K562 (cell line): Measurements from ENCODE around the gene MAGI1. TPM values are rescaled to one million over a fixed set of nuclear protein-coding genes. Genes with fewer than 3 reads are reported as not detected.

Source experiments
- ATAC-seq: fragments of 200-7000 bp; cut with Tn5 transposase; 3 replicates; pipeline ENCODE4 v1.9.1; 2020; ENCODE audit warnings: moderate library complexity
- BruUV-seq: library from RNA; stranded (reverse); fragments of 400-500 nt; replicated peaks from 2 replicates; lab custom pipeline; 2021; lab: Mats Ljungman, UMichigan
- CTCF ChIA-PET: fragments of 300-600 bp; formaldehyde crosslinking; extraction: SDS; loops from one replicate; lab custom pipeline; 2021; ENCODE audit warnings: low intra/inter-chr PET ratio; lab: Yijun Ruan, JAX
- POLR2A ChIA-PET: fragments of 300-600, 350-650 bp; sonication (Branson Sonifier 250); formaldehyde crosslinking; extraction: SDS; loops from one replicate; lab custom pipeline; 2021; ENCODE audit warnings: antibody characterized with exemption, inconsistent platforms; lab: Yijun Ruan, JAX
- DNase-seq, 4 experiments: peaks; one replicate each; pipeline versions ENCODE4 v3.0.0 to v3.0.0-alpha.2; 2011 to 2018; ENCODE audit warnings: low spot score in 3 of 4, mixed read lengths in 3 of 4; ENCODE audit errors: extremely low read depth in 1 of 4
- FAIRE-seq: peaks from 2 replicates; lab custom pipeline; 2011; peaks lifted over from hg19 to GRCh38; lab: Jason Lieb, UNC
- H2AFZ ChIP-seq: 2 replicates; pipeline ENCODE4 v1.6.0; 2011; ENCODE audit warnings: low read depth, low read length, control low read depth, inconsistent platforms
- H3K27ac ChIP-seq: fragments of 200-600 bp; 3 replicates; pipeline ENCODE4 v1.8.0; 2011; ENCODE audit warnings: low read depth, mild to moderate bottlenecking, control low read depth, inconsistent platforms, low read length, moderate library complexity, mixed read lengths; ENCODE audit errors: extremely low read depth
- H3K27me3 ChIP-seq, 2 experiments: fragments of 300-600 bp in 1 of 2; 2 replicates in 1 of 2; 3 replicates in 1 of 2; pipeline versions ENCODE4 v1.6.0 to v1.8.0; 2011; ENCODE audit warnings: inconsistent platforms in 2 of 2, low read length in 2 of 2, mild to moderate bottlenecking in 1 of 2, mixed read lengths in 1 of 2, moderate library complexity in 1 of 2; ENCODE audit not compliant: control insufficient read depth in 2 of 2, insufficient read depth in 2 of 2
- H3K36me3 ChIP-seq: fragments of 300-600 bp; 3 replicates; pipeline ENCODE4 v1.8.0; 2011; ENCODE audit warnings: mild to moderate bottlenecking, low read length, inconsistent platforms; ENCODE audit not compliant: control insufficient read depth, insufficient read depth
- H3K4me1 ChIP-seq, 2 experiments: fragments of 200-600 bp in 1 of 2; replicated peaks in 1 of 2; 2 replicates in 1 of 2; 3 replicates in 1 of 2; pipeline versions ENCODE4 v1.5.1 to v1.8.0; 2011; ENCODE audit warnings: inconsistent platforms in 2 of 2, low read length in 2 of 2, mild to moderate bottlenecking in 1 of 2, mixed read lengths in 1 of 2, moderate library complexity in 1 of 2; ENCODE audit not compliant: control insufficient read depth in 2 of 2, insufficient read depth in 2 of 2
- H3K4me2 ChIP-seq: 2 replicates; pipeline ENCODE4 v1.6.1; 2011; ENCODE audit warnings: low read length, control low read depth, inconsistent platforms, mixed read lengths; ENCODE audit not compliant: insufficient read depth
- H3K4me3 ChIP-seq: fragments of 200-600 bp; sonication (generic), shearing (Covaris generic); 2 replicates; pipeline ENCODE4 v1.5.1; 2016; ENCODE audit warnings: control low read depth, inconsistent platforms
- H3K79me2 ChIP-seq: fragments of 200-600 bp; 3 replicates; pipeline ENCODE4 v1.8.0; 2011; ENCODE audit warnings: low read length, inconsistent platforms; ENCODE audit not compliant: control insufficient read depth, insufficient read depth
- H3K9ac ChIP-seq, 2 experiments: 2 replicates each; pipeline versions ENCODE4 v1.6.0 to v1.6.1; 2011; ENCODE audit warnings: low read depth in 2 of 2, low read length in 2 of 2, control low read depth in 1 of 2, inconsistent platforms in 1 of 2, mild to moderate bottlenecking in 1 of 2, mixed read lengths in 1 of 2; ENCODE audit not compliant: insufficient read depth in 1 of 2
- H3K9me1 ChIP-seq: one replicate; pipeline ENCODE4 v1.6.0; 2011; ENCODE audit warnings: inconsistent platforms, mild to moderate bottlenecking, low read length, moderate library complexity; ENCODE audit not compliant: control insufficient read depth, insufficient read depth
- H3K9me3 ChIP-seq: replicated peaks from 2 replicates; pipeline ENCODE4 v1.5.1; 2011; ENCODE audit warnings: low read depth, low read length, inconsistent platforms; ENCODE audit not compliant: control insufficient read depth, insufficient read depth
- H4K20me1 ChIP-seq: replicated peaks from 2 replicates; pipeline ENCODE4 v1.6.1; 2011; ENCODE audit warnings: low read length, inconsistent platforms, mixed read lengths; ENCODE audit not compliant: control insufficient read depth, insufficient read depth
- ARID4B ChIP-seq: sonication (generic); formaldehyde crosslinking; IDR thresholded peaks from 2 replicates; pipeline ENCODE4 v1.8.0; 2022; ENCODE audit warnings: mild to moderate bottlenecking, missing genetic modification reagents
- CREB1 ChIP-seq, 2 experiments: sonication (generic) in 1 of 2; formaldehyde crosslinking in 1 of 2; IDR thresholded peaks; 2 replicates each; pipeline versions ENCODE4 v1.6.1 to v1.8.0; 2012 to 2022; ENCODE audit warnings: inconsistent platforms in 1 of 2, mild to moderate bottlenecking in 1 of 2, missing genetic modification reagents in 1 of 2, moderate library complexity in 1 of 2
- E2F1 ChIP-seq: sonication (generic); formaldehyde crosslinking; IDR thresholded peaks from 2 replicates; pipeline ENCODE4 v1.8.1; 2023; ENCODE audit warnings: mild to moderate bottlenecking, missing genetic modification reagents, moderate library complexity
- GABPB1 ChIP-seq: sonication (generic); formaldehyde crosslinking; IDR thresholded peaks from 2 replicates; pipeline ENCODE4 v1.8.0; 2022; ENCODE audit warnings: mild to moderate bottlenecking, missing genetic modification reagents
- IRF1 ChIP-seq: sonication (generic); formaldehyde crosslinking; IDR thresholded peaks from 2 replicates; pipeline ENCODE4 v1.8.0; 2022; ENCODE audit warnings: missing genetic modification reagents, mild to moderate bottlenecking, borderline replicate concordance
- MCM7 ChIP-seq, 2 experiments: fragments of 450-650 bp; IDR thresholded peaks; 2 replicates each; pipeline ENCODE4 v1.6.1; 2016 to 2018
- MITF ChIP-seq: IDR thresholded peaks from 2 replicates; pipeline ENCODE4 v1.6.1; 2014; ENCODE audit warnings: antibody characterized with exemption
- PREB ChIP-seq: sonication (generic); formaldehyde crosslinking; IDR thresholded peaks from 2 replicates; pipeline ENCODE4 v1.8.1; 2023; ENCODE audit warnings: mild to moderate bottlenecking, missing genetic modification reagents
- TARDBP ChIP-seq: fragments of 450-650 bp; IDR thresholded peaks from 2 replicates; pipeline ENCODE4 v1.6.1; 2016
- TEAD1 ChIP-seq, 2 experiments: fragments of 450-650 bp in 1 of 2; sonication (generic) in 1 of 2; formaldehyde crosslinking; IDR thresholded peaks; 2 replicates each; pipeline versions ENCODE4 v1.4.0 to v1.8.0; 2020 to 2022; ENCODE audit warnings: mild to moderate bottlenecking in 2 of 2, missing genetic modification reagents in 1 of 2
- ZFP1 ChIP-seq: fragments of 450-650 bp; formaldehyde crosslinking; IDR thresholded peaks from 2 replicates; pipeline ENCODE4 v1.4.0; 2020; ENCODE audit warnings: mild to moderate bottlenecking, mixed read lengths
- ZNF347 ChIP-seq: fragments of 450-650 bp; formaldehyde crosslinking; IDR thresholded peaks from 2 replicates; pipeline ENCODE4 v1.4.0; 2020; ENCODE audit warnings: low read depth, mild to moderate bottlenecking, moderate library complexity
- ZNF76 ChIP-seq: fragments of 250-450 bp; sonication (Bioruptor Pico); IDR thresholded peaks from 2 replicates; pipeline ENCODE4 v1.4.0; 2020; ENCODE audit warnings: mild to moderate bottlenecking, moderate library complexity, borderline replicate concordance
- WGBS: fragments of 100-300 bp; shearing (Covaris generic); methylation state at CpG from one replicate; pipeline ENCODE4 v1.1.6; 2016; ENCODE audit warnings: low coverage, mixed read lengths; ENCODE audit not compliant: insufficient coverage; ENCODE audit errors: missing lambda C conversion rate; 5-methylcytosine and 5-hydroxymethylcytosine counted together
- in situ Hi-C: fragments of 300-500 bp; cut with MboI; formaldehyde crosslinking; loops from 4 replicates; pipeline ENCODE4 v1.15.0; 2018; ENCODE audit warnings: inconsistent platforms, mixed read lengths
- intact Hi-C: fragments of 100-400 bp; cut with micrococcal nuclease; formaldehyde crosslinking; loops from 2 replicates; pipeline ENCODE4 v1.14.2; 2022
- polyA plus RNA-seq, 8 experiments: library from polyadenylated mRNA; depleted of rRNA in 4 of 8; stranded (reverse) in 5 of 8; unstranded in 3 of 8; fragments of >200 nt; fragmentation: Nextera tagmentation in 2 of 8; fragmentation: Illumina TruSeq in 1 of 8; extraction: Ambion mirVana in 2 of 8; extraction: Trizol in 1 of 8; gene quantifications; 2 replicates each; pipeline versions ENCODE4 v1.2.1 to v1.2.3, GENCODE V29; 2011 to 2014; ENCODE audit warnings: inconsistent platforms in 1 of 8, missing spikeins in 1 of 8
- total RNA-seq, 7 experiments: library from RNA; depleted of rRNA in 6 of 7; stranded (reverse); fragments of >200 nt in 6 of 7; fragmentation: Illumina TruSeq in 2 of 7; extraction: Trizol in 2 of 7; gene quantifications; 2 replicates each; pipeline versions ENCODE4 v1.2.1 to v1.2.3, GENCODE V29; 2011 to 2021; ENCODE audit warnings: low replicate concordance in 1 of 7

MAGI1 gene
- total and polyA plus RNA-seq, 9 of the 15 experiments (the other 6 are each of a cell fraction or from before 2014, with no cell fraction given) = 7.8 to 59.4 (median 43.2) TPM

- no peaks in the 10 kb centered on the region for H3K36me3 ChIP-seq
- ChIA-PET POLR2A (no interaction called here), CTCF (no interaction called here)
- H3K4me2 ChIP-seq = no peak overlapping the region
- no peak overlapping the region for H3K27ac ChIP-seq
- intact Hi-C loops = loop anchor here (10.0 kb wide), 1 partner anchor 316 kb away; no protein-coding TSS in a partner anchor
- in situ Hi-C loops = loop anchor here (10.0 kb wide), 1 partner anchor 406 kb away; no protein-coding TSS in a partner anchor
- peaks cover 0 to 4% of the 10 kb centered on the region in 2 experiments; a peak in 3 of 5 replicates for H3K4me1 ChIP-seq
- H3K79me2 ChIP-seq = no peaks in the 10 kb centered on the region
- DNase-seq (no peak), FAIRE-seq (no peak), ATAC-seq (no peak)
- H3K27me3 ChIP-seq = no peaks in the 10 kb centered on the region
- H3K9me3 ChIP-seq = no peaks in the 10 kb centered on the region
- no peak overlapping the region for H3K9ac ChIP-seq
- BruUV-seq = no TSS peak
- H3K9me1 ChIP-seq = no peaks in the 10 kb centered on the region
- no peak overlapping the region for H2AFZ ChIP-seq
- no peak overlapping the region for H3K4me3 ChIP-seq
- H4K20me1 ChIP-seq = no peaks in the 10 kb centered on the region
- WGBS = 39% methylated on average over 8 of the region's 8 CpGs
- no peak for TF ChIP-seq TEAD1 (CRISPR knock-in tag; IDR thresholded peaks at IDR 0.05)
- no peak for TF ChIP-seq ZNF76 (CRISPR knock-in tag)
- no peak for TF ChIP-seq E2F1 (CRISPR knock-in tag)
- no peak for TF ChIP-seq CREB1 (IDR thresholded peaks at IDR 0.05)
- TF ChIP-seq CREB1 (CRISPR knock-in tag; IDR thresholded peaks at IDR 0.05) = no peak
- TF ChIP-seq MITF = no peak
- no peak for TF ChIP-seq MCM7 (IDR thresholded peaks at IDR 0.05)
- TF ChIP-seq TARDBP = no peak
- no peak for TF ChIP-seq GABPB1 (CRISPR knock-in tag)
- no peak for TF ChIP-seq IRF1
- no peak for TF ChIP-seq ZNF347 (CRISPR knock-in tag)
- no peak for TF ChIP-seq PREB (CRISPR knock-in tag)
- no peak for TF ChIP-seq ARID4B (CRISPR knock-in tag)
- no peak for TF ChIP-seq ZFP1
Measured at GRCh38 chr3:65348398-65348995, 690.2 kb downstream of the MAGI1 start.
